SK-N-MC (cell line): ENCODE results near the gene SH3BP5.

Experiments
- EZH2 ChIP-seq: fragments of 200-600 bp; sonication (generic); IDR thresholded peaks from one replicate; pipeline ENCODE4 v1.6.1; 2017; ENCODE audit warnings: antibody characterized with exemption
- FOXP2 ChIP-seq: optimal IDR thresholded peaks from 2 replicates; pipeline ENCODE3; 2011; ENCODE audit warnings: mild to moderate bottlenecking, moderate library complexity; ENCODE audit not compliant: insufficient read depth; ENCODE audit errors: extremely low read length, control extremely low read depth
- POLR2AphosphoS5 ChIP-seq: IDR thresholded peaks from 2 replicates; pipeline ENCODE4 v1.6.1; 2012; ENCODE audit warnings: mild to moderate bottlenecking, low read depth, low read length, borderline replicate concordance

- TF ChIP-seq EZH2 (no peak), POLR2AphosphoS5 (no peak), FOXP2 (no peak)
Observed at GRCh38 chr3:15310491-15311370, 21.7 kb downstream of the SH3BP5 start.
